NCI-H2227 treated with DMSO at 0.1 percent for 48 hours (cell line): Measurements from ENCODE around the gene PCDHB12.
A peak's percentile ranks its signal among the peaks of the same experiment; 100 is the strongest.
"Not testable (repeated sequence)": the region's sequence is repeated elsewhere in the genome, so short reads cannot be mapped to it uniquely, and the experiment has no call there.

Experiments used
- DNase-seq: peaks from one replicate; lab custom pipeline; 2025; lab: John Stamatoyannopoulos, UW

The PCDHB12 gene

GRCh38 chr5:141210281-141210680 is 1.8 kb downstream of the PCDHB12 start:
- not testable (repeated sequence) for DNase-seq

- not testable (repeated sequence) for DNase-seq
These were observed 2.3 kb downstream of the PCDHB12 start for GRCh38 chr5:141210849-141211248.

- not testable (repeated sequence) for DNase-seq
These were observed 5.3 kb downstream of the PCDHB12 start, which contains the start of gene PCDHB13 for GRCh38 chr5:141213656-141214339. Gene PCDHB13, plus strand, starts transcription at chr5:141213919. Its CDS starts 205 bp downstream, at chr5:141214124.

- not testable (repeated sequence) for DNase-seq
These were observed 6.1 kb downstream of the PCDHB12 start for GRCh38 chr5:141214583-141214982.

GRCh38 chr5:141215504-141215903 is 7.0 kb downstream of the PCDHB12 start:
- not testable (repeated sequence) for DNase-seq

GRCh38 chr5:141216035-141216434 is 7.5 kb downstream of the PCDHB12 start:
- not testable (repeated sequence) for DNase-seq

GRCh38 chr5:141223112-141223783 is 14.7 kb downstream of the PCDHB12 start, which contains the start of gene PCDHB14:
Gene PCDHB14, plus strand, starts transcription at chr5:141223343. Its CDS starts 163 bp downstream, at chr5:141223506.
- DNase-seq, result peak; percentile 60

- DNase-seq, result not testable (repeated sequence)
These were observed 16.3 kb downstream of the PCDHB12 start for GRCh38 chr5:141224844-141225243.

- DNase-seq, result not testable (repeated sequence)
These were observed 16.9 kb downstream of the PCDHB12 start for GRCh38 chr5:141225421-141225820.

- peak; percentile 21 for DNase-seq
These were observed 25.7 kb downstream of the PCDHB12 start for GRCh38 chr5:141234109-141234667.

GRCh38 chr5:141235922-141236321 is 27.4 kb downstream of the PCDHB12 start:
- not testable (repeated sequence) for DNase-seq

- no peak for DNase-seq
These were observed 28.2 kb downstream of the PCDHB12 start for GRCh38 chr5:141236516-141237313.

GRCh38 chr5:141241496-141241895 is 33.0 kb downstream of the PCDHB12 start:
- no peak for DNase-seq

- no peak for DNase-seq
These were observed 36.8 kb downstream of the PCDHB12 start, which contains the start of gene PCDHB15 for GRCh38 chr5:141245250-141245717. Gene PCDHB15, plus strand, starts transcription at chr5:141245395. Its CDS starts 184 bp downstream, at chr5:141245579.

GRCh38 chr5:141246971-141247370 is 38.5 kb downstream of the PCDHB12 start:
- not testable (repeated sequence) for DNase-seq

- DNase-seq, result not testable (repeated sequence)
These were observed 38.9 kb downstream of the PCDHB12 start for GRCh38 chr5:141247434-141247833.

- DNase-seq, result no peak
These were observed 42.1 kb downstream of the PCDHB12 start for GRCh38 chr5:141250576-141250975.

GRCh38 chr5:141258464-141258863 is 49.9 kb downstream of the PCDHB12 start:
- DNase-seq, result no peak

- DNase-seq, result no peak
These were observed 50.4 kb downstream of the PCDHB12 start for GRCh38 chr5:141258948-141259347.

GRCh38 chr5:141260458-141261237 is 52.1 kb downstream of the PCDHB12 start:
- DNase-seq, result no peak

- no peak for DNase-seq
These were observed 52.7 kb downstream of the PCDHB12 start for GRCh38 chr5:141261238-141261546.
